Stimulated activated CD8-positive, alpha-beta memory T cell treated with anti-CD3 and anti-CD28 coated beads, Interleukin-15, amount 100 ng/mL, for 24 hours (primary cell): ENCODE data around the gene PACS1.
"Not testable (repeated sequence)": the region's sequence is repeated elsewhere in the genome, so short reads cannot be mapped to it uniquely, and the experiment has no call there.

ENCODE experiments used
- DNase-seq: peaks from one replicate; pipeline ENCODE4 v3.0.0-alpha.2; 2020; ENCODE audit warnings: low read depth

The PACS1 gene

GRCh38 chr11:66226101-66226500, 156.0 kb downstream of the PACS1 start:
- DNase-seq = no peak

GRCh38 chr11:66227700-66228099, 157.6 kb downstream of the PACS1 start:
- DNase-seq = no peak

GRCh38 chr11:66228521-66228920, 158.4 kb downstream of the PACS1 start:
- no peak for DNase-seq

GRCh38 chr11:66230156-66230555, 160.1 kb downstream of the PACS1 start:
- no peak for DNase-seq

- no peak for DNase-seq
These were observed 160.9 kb downstream of the PACS1 start for GRCh38 chr11:66230978-66231377.

- DNase-seq = no peak
These were observed 161.5 kb downstream of the PACS1 start for GRCh38 chr11:66231561-66231960.

GRCh38 chr11:66232769-66233168, 162.7 kb downstream of the PACS1 start:
- no peak for DNase-seq

GRCh38 chr11:66233301-66233700, 163.2 kb downstream of the PACS1 start:
- no peak for DNase-seq

GRCh38 chr11:66235141-66235540, 165.1 kb downstream of the PACS1 start:
- DNase-seq = no peak

- DNase-seq = no peak
These were observed 167.8 kb downstream of the PACS1 start for GRCh38 chr11:66237867-66238266.

GRCh38 chr11:66238786-66239413, 168.8 kb downstream of the PACS1 start:
- DNase-seq = no peak

- no peak for DNase-seq
These were observed 169.4 kb downstream of the PACS1 start for GRCh38 chr11:66239511-66239910.

GRCh38 chr11:66239998-66240780, 170.1 kb downstream of the PACS1 start:
- no peak for DNase-seq

- no peak for DNase-seq
These were observed 170.7 kb downstream of the PACS1 start for GRCh38 chr11:66240781-66241136.

- DNase-seq = no peak
These were observed 172.2 kb downstream of the PACS1 start for GRCh38 chr11:66242095-66242765.

- DNase-seq = no peak
These were observed 173.9 kb downstream of the PACS1 start for GRCh38 chr11:66243782-66244535.

- no peak for DNase-seq
These were observed 177.2 kb downstream of the PACS1 start for GRCh38 chr11:66247295-66247694.

GRCh38 chr11:66247801-66248200, 177.7 kb downstream of the PACS1 start:
- DNase-seq = no peak

GRCh38 chr11:66248903-66249302, 178.8 kb downstream of the PACS1 start:
- no peak for DNase-seq

- no peak for DNase-seq
These were observed 181.7 kb downstream of the PACS1 start for GRCh38 chr11:66251809-66252208.

GRCh38 chr11:66253081-66253480, 183.0 kb downstream of the PACS1 start:
- DNase-seq = not testable (repeated sequence)

- DNase-seq = no peak
These were observed 188.4 kb downstream of the PACS1 start for GRCh38 chr11:66258473-66258893.
